Measurements from ENCODE around the gene RPL31.

Gene RPL31

GRCh38 chr2:101001691-101002561 lies at the start of gene RPL31:
Gene RPL31 (plus strand): TSS chr2:101002289. CDS start chr2:101002702, 413 bp downstream.
- Histone ChIP-seq H3K9me3 (ENCODE audit: control insufficient read depth, insufficient read depth, low read length) (peaks cover 9% of the 10 kb centered on the region; the same call in 1 of the 2 replicates), H3K27me3 (ENCODE audit: control insufficient read depth, low read length) (no peaks in the 10 kb centered on the region), H3K79me2 (ENCODE audit: control insufficient read depth, low read length) (peaks cover 38% of the 10 kb centered on the region), H3K27ac (ENCODE audit: low read depth, low read length) (peak within 1 kb of the TSS; percentile 79), H3K36me3 (ENCODE audit: control insufficient read depth, low read length) (peaks cover 48% of the 10 kb centered on the region), H4K20me1 (ENCODE audit: control insufficient read depth, insufficient read depth, low read depth, low read length) (peaks cover 27% of the 10 kb centered on the region; the same call in 1 of the 2 replicates), H3K4me3 (ENCODE audit: low read length) (peak within 1 kb of the TSS; percentile 98), H3F3A (ENCODE audit: control insufficient read depth, insufficient read depth) (peaks cover 43% of the 10 kb centered on the region), H3K4me2 (ENCODE audit: low read length) (peak within 1 kb of the TSS; percentile 79), H3K9me2 (replicated peaks; ENCODE audit: control insufficient read depth, low read length) (no peaks in the 10 kb centered on the region), H3K4me1 (ENCODE audit: control insufficient read depth, low read length) (peaks cover 35% of the 10 kb centered on the region)
- TF ChIP-seq, protein P1, sequence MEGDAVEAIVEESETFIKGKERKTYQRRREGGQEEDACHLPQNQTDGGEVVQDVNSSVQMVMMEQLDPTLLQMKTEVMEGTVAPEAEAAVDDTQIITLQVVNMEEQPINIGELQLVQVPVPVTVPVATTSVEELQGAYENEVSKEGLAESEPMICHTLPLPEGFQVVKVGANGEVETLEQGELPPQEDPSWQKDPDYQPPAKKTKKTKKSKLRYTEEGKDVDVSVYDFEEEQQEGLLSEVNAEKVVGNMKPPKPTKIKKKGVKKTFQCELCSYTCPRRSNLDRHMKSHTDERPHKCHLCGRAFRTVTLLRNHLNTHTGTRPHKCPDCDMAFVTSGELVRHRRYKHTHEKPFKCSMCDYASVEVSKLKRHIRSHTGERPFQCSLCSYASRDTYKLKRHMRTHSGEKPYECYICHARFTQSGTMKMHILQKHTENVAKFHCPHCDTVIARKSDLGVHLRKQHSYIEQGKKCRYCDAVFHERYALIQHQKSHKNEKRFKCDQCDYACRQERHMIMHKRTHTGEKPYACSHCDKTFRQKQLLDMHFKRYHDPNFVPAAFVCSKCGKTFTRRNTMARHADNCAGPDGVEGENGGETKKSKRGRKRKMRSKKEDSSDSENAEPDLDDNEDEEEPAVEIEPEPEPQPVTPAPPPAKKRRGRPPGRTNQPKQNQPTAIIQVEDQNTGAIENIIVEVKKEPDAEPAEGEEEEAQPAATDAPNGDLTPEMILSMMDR (IDR thresholded peaks at IDR 0.05; ENCODE audit: low read depth, low read length, poor library complexity, severe bottlenecking), result no peak

DNA sequence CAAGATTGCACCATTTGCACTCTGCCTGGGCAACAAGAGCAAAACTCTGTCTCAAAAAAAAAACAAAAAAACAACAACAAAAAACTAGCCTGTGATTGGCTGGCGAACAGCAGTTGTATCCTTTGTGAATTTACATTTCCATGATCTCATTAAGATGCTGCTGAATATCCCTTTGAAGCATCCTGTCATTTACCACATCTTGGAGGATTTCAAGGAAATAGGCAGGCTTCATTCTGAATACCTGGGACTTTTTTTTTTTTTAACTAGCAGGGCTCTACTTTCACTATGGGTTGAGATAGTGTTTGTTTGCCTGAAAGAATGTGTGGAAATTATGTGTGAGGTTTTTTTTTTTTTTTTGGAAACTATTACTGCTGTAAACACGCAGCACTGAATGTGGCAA lies 49.6 kb upstream of the RPL31 start:
- Histone ChIP-seq H3K4me3 (ENCODE audit: low read length) (no peak overlapping the region), H3K27ac (ENCODE audit: low read depth, low read length) (no peak overlapping the region), H3K9me2 (replicated peaks; ENCODE audit: control insufficient read depth, low read length) (no peaks in the 10 kb centered on the region), H4K20me1 (ENCODE audit: control insufficient read depth, insufficient read depth, low read depth, low read length) (no peaks in the 10 kb centered on the region), H3K79me2 (ENCODE audit: control insufficient read depth, low read length) (no peaks in the 10 kb centered on the region), H3K9me3 (ENCODE audit: control insufficient read depth, insufficient read depth, low read length) (no peaks in the 10 kb centered on the region), H3K4me2 (ENCODE audit: low read length) (no peak overlapping the region), H3F3A (ENCODE audit: control insufficient read depth, insufficient read depth) (no peaks in the 10 kb centered on the region), H3K36me3 (ENCODE audit: control insufficient read depth, low read length) (no peaks in the 10 kb centered on the region), H3K4me1 (ENCODE audit: control insufficient read depth, low read length) (no peaks in the 10 kb centered on the region), H3K27me3 (ENCODE audit: control insufficient read depth, low read length) (0 out of 2 replicates have a peak, but pooled peaks cover 3% of the 10 kb centered on the region)
- TF ChIP-seq, protein P1 (IDR thresholded peaks at IDR 0.05; ENCODE audit: low read depth, low read length, poor library complexity, severe bottlenecking), result no peak
- no peak for TF ChIP-seq EZH2phosphoT487 (IDR thresholded peaks at IDR 0.05; ENCODE audit: borderline replicate concordance, low read length)

- H3K4me1 ChIP-seq (ENCODE audit: control insufficient read depth, low read length), result no peaks in the 10 kb centered on the region
- H3K27ac ChIP-seq (ENCODE audit: low read depth, low read length), result no peak overlapping the region
- no peaks in the 10 kb centered on the region for H3K36me3 ChIP-seq (ENCODE audit: control insufficient read depth, low read length)
- TF ChIP-seq, protein P1 (IDR thresholded peaks at IDR 0.05; ENCODE audit: low read depth, low read length, poor library complexity, severe bottlenecking), result no peak
- no peak for TF ChIP-seq EZH2phosphoT487 (IDR thresholded peaks at IDR 0.05; ENCODE audit: borderline replicate concordance, low read length)
- no peak overlapping the region for H3K4me3 ChIP-seq (ENCODE audit: low read length)
- H3K9me2 ChIP-seq (replicated peaks; ENCODE audit: control insufficient read depth, low read length), result no peaks in the 10 kb centered on the region
- H3K9me3 ChIP-seq (ENCODE audit: control insufficient read depth, insufficient read depth, low read length), result no peaks in the 10 kb centered on the region
- H3K27me3 ChIP-seq (ENCODE audit: control insufficient read depth, low read length), result no peaks in the 10 kb centered on the region
- no peak overlapping the region for H3K4me2 ChIP-seq (ENCODE audit: low read length)
- no peaks in the 10 kb centered on the region for H3F3A ChIP-seq (ENCODE audit: control insufficient read depth, insufficient read depth)
- H4K20me1 ChIP-seq (ENCODE audit: control insufficient read depth, insufficient read depth, low read depth, low read length), result no peaks in the 10 kb centered on the region
- no peaks in the 10 kb centered on the region for H3K79me2 ChIP-seq (ENCODE audit: control insufficient read depth, low read length)
Observed at GRCh38 chr2:100953406-100954043, 48.6 kb upstream of the RPL31 start.

All from DOHH2 (cell line).